ENCODE data around the gene CCDC33.

The CCDC33 gene

GRCh38 chr15:74225928-74226327 is 10.2 kb upstream of the CCDC33 start:
- no peak overlapping the region for H3K4me3 ChIP-seq (ENCODE audit: low read depth, low read length)
- in situ Hi-C loops (cut with HindIII; ENCODE audit: low sequenced_read_pairs): no loop called here
- TF ChIP-seq, protein P1, sequence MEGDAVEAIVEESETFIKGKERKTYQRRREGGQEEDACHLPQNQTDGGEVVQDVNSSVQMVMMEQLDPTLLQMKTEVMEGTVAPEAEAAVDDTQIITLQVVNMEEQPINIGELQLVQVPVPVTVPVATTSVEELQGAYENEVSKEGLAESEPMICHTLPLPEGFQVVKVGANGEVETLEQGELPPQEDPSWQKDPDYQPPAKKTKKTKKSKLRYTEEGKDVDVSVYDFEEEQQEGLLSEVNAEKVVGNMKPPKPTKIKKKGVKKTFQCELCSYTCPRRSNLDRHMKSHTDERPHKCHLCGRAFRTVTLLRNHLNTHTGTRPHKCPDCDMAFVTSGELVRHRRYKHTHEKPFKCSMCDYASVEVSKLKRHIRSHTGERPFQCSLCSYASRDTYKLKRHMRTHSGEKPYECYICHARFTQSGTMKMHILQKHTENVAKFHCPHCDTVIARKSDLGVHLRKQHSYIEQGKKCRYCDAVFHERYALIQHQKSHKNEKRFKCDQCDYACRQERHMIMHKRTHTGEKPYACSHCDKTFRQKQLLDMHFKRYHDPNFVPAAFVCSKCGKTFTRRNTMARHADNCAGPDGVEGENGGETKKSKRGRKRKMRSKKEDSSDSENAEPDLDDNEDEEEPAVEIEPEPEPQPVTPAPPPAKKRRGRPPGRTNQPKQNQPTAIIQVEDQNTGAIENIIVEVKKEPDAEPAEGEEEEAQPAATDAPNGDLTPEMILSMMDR (IDR thresholded peaks at IDR 0.05; ENCODE audit: low read depth, low read length, missing control alignments): no peak
- DNase-seq (ENCODE audit: low read depth): no peak

- TF ChIP-seq, protein P1 (IDR thresholded peaks at IDR 0.05; ENCODE audit: low read depth, low read length, missing control alignments): no peak
- no peak overlapping the region for H3K4me3 ChIP-seq (ENCODE audit: low read depth, low read length)
- no peak for DNase-seq (ENCODE audit: low read depth)
- in situ Hi-C loops (cut with HindIII; ENCODE audit: low sequenced_read_pairs): no loop called here
These were observed 9.2 kb upstream of the CCDC33 start for GRCh38 chr15:74226761-74227540.

GRCh38 chr15:74227968-74228722 is 8.0 kb upstream of the CCDC33 start:
- H3K4me3 ChIP-seq (ENCODE audit: low read depth, low read length): no peak overlapping the region
- no peak for DNase-seq (ENCODE audit: low read depth)
- in situ Hi-C loops (cut with HindIII; ENCODE audit: low sequenced_read_pairs): no loop called here
- TF ChIP-seq, protein P1 (IDR thresholded peaks at IDR 0.05; ENCODE audit: low read depth, low read length, missing control alignments): no peak

DNA sequence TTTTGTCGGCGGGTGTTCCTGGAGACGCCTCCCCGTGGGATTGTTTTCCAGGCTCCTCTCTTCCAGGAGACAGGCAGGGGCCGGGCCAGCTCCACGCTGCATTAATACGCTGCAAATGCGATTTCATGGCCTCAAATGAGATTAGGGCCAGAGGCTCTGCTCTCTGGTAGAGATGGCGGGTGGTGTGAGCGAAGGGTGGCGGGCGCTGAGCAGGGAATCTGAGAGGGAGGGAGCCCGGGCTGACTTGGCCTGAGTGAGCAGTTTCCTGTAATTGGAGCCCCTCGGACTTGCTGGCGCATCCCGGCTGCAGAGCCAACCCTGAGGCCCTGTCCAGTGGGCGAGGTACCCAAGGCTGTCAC is 7.4 kb upstream of the CCDC33 start:
- H3K4me3 ChIP-seq (ENCODE audit: low read depth, low read length): no peak overlapping the region
- TF ChIP-seq, protein P1 (IDR thresholded peaks at IDR 0.05; ENCODE audit: low read depth, low read length, missing control alignments): no peak
- no peak for DNase-seq (ENCODE audit: low read depth)
- in situ Hi-C loops (cut with HindIII; ENCODE audit: low sequenced_read_pairs): no loop called here

- DNase-seq (ENCODE audit: low read depth): no peak
- no peak overlapping the region for H3K4me3 ChIP-seq (ENCODE audit: low read depth, low read length)
- TF ChIP-seq, protein P1 (IDR thresholded peaks at IDR 0.05; ENCODE audit: low read depth, low read length, missing control alignments): no peak
- in situ Hi-C loops (cut with HindIII; ENCODE audit: low sequenced_read_pairs): no loop called here
These were observed 6.4 kb upstream of the CCDC33 start for GRCh38 chr15:74229686-74230085.

DNA sequence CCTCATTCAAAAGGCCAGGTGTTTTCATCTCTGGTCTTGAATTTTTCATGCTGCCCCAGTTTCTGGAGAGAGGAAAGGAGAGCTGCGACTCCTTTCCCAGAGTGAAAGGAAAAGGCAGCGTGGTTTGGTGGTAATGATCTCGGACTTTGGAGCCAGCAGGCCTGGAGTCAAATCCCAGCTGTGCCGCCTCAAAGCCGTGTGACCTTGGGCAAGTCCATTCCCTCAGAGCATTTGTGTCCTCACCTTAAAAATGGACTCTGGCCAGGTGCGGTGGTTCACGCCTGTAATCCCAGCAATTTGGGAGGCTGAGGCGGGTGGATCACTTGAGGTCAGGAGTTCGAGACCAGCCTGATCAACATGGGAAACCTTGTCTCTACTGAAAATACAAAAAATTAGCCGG is 4.7 kb upstream of the CCDC33 start:
- TF ChIP-seq, protein P1 (IDR thresholded peaks at IDR 0.05; ENCODE audit: low read depth, low read length, missing control alignments): no peak
- no peak overlapping the region for H3K4me3 ChIP-seq (ENCODE audit: low read depth, low read length)
- DNase-seq (ENCODE audit: low read depth): no peak
- in situ Hi-C loops (cut with HindIII; ENCODE audit: low sequenced_read_pairs): no loop called here

Data from astrocyte of the cerebellum (primary cell).